A549 (cell line): Measurements from ENCODE around the gene SLC19A1. TPM values are rescaled to one million over a fixed set of nuclear protein-coding genes. Genes with fewer than 3 reads are reported as not detected.
"Not testable (repeated sequence)": the region's sequence is repeated elsewhere in the genome, so short reads cannot be mapped to it uniquely, and the experiment has no call there.

Source experiments
- ATAC-seq, 2 experiments: fragments of 200-7000 bp in 1 of 2; fragments of >200 bp in 1 of 2; cut with Nextera tagmentation in 1 of 2; cut with Tn5 transposase in 1 of 2; 3 replicates each; pipeline versions ENCODE4 v1.8.0 to v1.9.1; 2018 to 2020; ENCODE audit warnings: mild to moderate bottlenecking in 1 of 2, moderate library complexity in 1 of 2
- CTCF ChIA-PET: fragments of 300-600 bp; sonication (Branson Sonifier 250); formaldehyde crosslinking; extraction: SDS; loops from one replicate; lab custom pipeline; 2021; ENCODE audit warnings: antibody characterized with exemption, inconsistent platforms; lab: Yijun Ruan, JAX
- POLR2A ChIA-PET: fragments of 350-600 bp; formaldehyde crosslinking; extraction: SDS; loops from one replicate; lab custom pipeline; 2021; ENCODE audit warnings: antibody characterized with exemption, inconsistent platforms; lab: Yijun Ruan, JAX
- DNase-seq, 2 experiments: peaks; one replicate each; pipeline versions ENCODE4 v3.0.0 to v3.0.0-alpha.2; 2011 to 2016; ENCODE audit warnings: low read depth in 1 of 2, low spot score in 1 of 2
- FAIRE-seq: peaks from 2 replicates; lab custom pipeline; 2011; peaks lifted over from hg19 to GRCh38; lab: Jason Lieb, UNC
- H3K27ac ChIP-seq, 2 experiments: fragments of >200 bp; sonication (Bioruptor Twin); formaldehyde crosslinking; 3 replicates each; pipeline ENCODE4 v1.5.1; 2016 to 2017
- H3K4me1 ChIP-seq: fragments of >200 bp; sonication (Bioruptor Twin); formaldehyde crosslinking; 3 replicates; pipeline ENCODE4 v1.6.1; 2016
- H3K4me2 ChIP-seq: fragments of >200 bp; sonication (Bioruptor Twin); formaldehyde crosslinking; 3 replicates; pipeline ENCODE4 v1.6.1; 2016
- H3K4me3 ChIP-seq: fragments of >200 bp; sonication (Bioruptor Twin); formaldehyde crosslinking; 3 replicates; pipeline ENCODE4 v1.5.1; 2016
- H3K9me3 ChIP-seq: fragments of >200 bp; sonication (Bioruptor Twin); formaldehyde crosslinking; 3 replicates; pipeline ENCODE4 v1.6.1; 2016
- CBX2 ChIP-seq: fragments of 200-600 bp; sonication (generic); IDR thresholded peaks from 2 replicates; pipeline ENCODE4 v1.6.1; 2016; ENCODE audit warnings: low read depth, mild to moderate bottlenecking, borderline replicate concordance
- CHD4 ChIP-seq: fragments of 200-600 bp; sonication (generic); IDR thresholded peaks from 2 replicates; pipeline ENCODE4 v1.6.1; 2016; ENCODE audit warnings: antibody characterized with exemption, mild to moderate bottlenecking, borderline replicate concordance
- EHF ChIP-seq: fragments of 250-450 bp; sonication (Bioruptor Pico); IDR thresholded peaks from 2 replicates; pipeline ENCODE4 v1.5.0; 2020; ENCODE audit warnings: mild to moderate bottlenecking
- EP300 ChIP-seq, 2 experiments: fragments of >200 bp; sonication (Bioruptor Twin); formaldehyde crosslinking; IDR thresholded peaks; 2 replicates in 1 of 2; 3 replicates in 1 of 2; pipeline ENCODE4 v1.6.1; 2016 to 2017
- HOXB13 ChIP-seq: fragments of 250-450 bp; sonication (Bioruptor Pico); IDR thresholded peaks from 2 replicates; pipeline ENCODE4 v1.5.0; 2020; ENCODE audit warnings: low read depth, mild to moderate bottlenecking, moderate library complexity
- HOXB5 ChIP-seq: fragments of 250-450 bp; sonication (Bioruptor Pico); IDR thresholded peaks from 2 replicates; pipeline ENCODE4 v1.5.0; 2020; ENCODE audit warnings: mild to moderate bottlenecking, moderate library complexity
- JUNB ChIP-seq: fragments of >200 bp; sonication (Bioruptor Twin); formaldehyde crosslinking; IDR thresholded peaks from 2 replicates; pipeline ENCODE4 v1.6.1; 2016
- MAZ ChIP-seq: fragments of 150-350 bp; IDR thresholded peaks from 2 replicates; pipeline ENCODE4 v1.6.1; 2014; ENCODE audit warnings: antibody characterized with exemption, low read depth, low read length, borderline replicate concordance
- NFE2L2 ChIP-seq: fragments of 150-350 bp; conservative IDR thresholded peaks from 2 replicates; pipeline ENCODE4 v1.6.1; 2014; ENCODE audit warnings: low read length
- NR3C1 ChIP-seq: fragments of >200 bp; sonication (Bioruptor Twin); formaldehyde crosslinking; IDR thresholded peaks from 3 replicates; pipeline ENCODE4 v1.6.1; 2017
- SMC3 ChIP-seq: fragments of >200 bp; sonication (Bioruptor Twin); formaldehyde crosslinking; IDR thresholded peaks from 3 replicates; pipeline ENCODE4 v1.6.1; 2018; ENCODE audit warnings: inconsistent platforms
- SREBF2 ChIP-seq: fragments of 450-650 bp; IDR thresholded peaks from 2 replicates; pipeline ENCODE4 v1.6.1; 2014; ENCODE audit warnings: mild to moderate bottlenecking, moderate library complexity
- ZC3H11A ChIP-seq: fragments of 450-650 bp; IDR thresholded peaks from 2 replicates; pipeline ENCODE4 v1.6.1; 2014; ENCODE audit warnings: antibody characterized with exemption, mild to moderate bottlenecking
- WGBS: methylation state at CpG from one replicate; pipeline ENCODE4 v1.1.6; 2017; ENCODE audit errors: missing lambda C conversion rate; 5-methylcytosine and 5-hydroxymethylcytosine counted together
- polyA plus RNA-seq, 4 experiments: library from polyadenylated mRNA; depleted of rRNA in 3 of 4; stranded (reverse); fragments of >200 nt; fragmentation: RNase III in 1 of 4; extraction: RNeasy Plus Mini Kit Qiagen cat#74134 plus additional on column Dnase treatment in 1 of 4; gene quantifications; 2 replicates in 3 of 4; 3 replicates in 1 of 4; pipeline ENCODE4 v1.2.3, GENCODE V29; 2011 to 2017
- TF ChIP-seq, protein P1 (sequence below): fragments of >200 bp; sonication (Bioruptor Twin); formaldehyde crosslinking; IDR thresholded peaks from 2 replicates; pipeline ENCODE4 v1.6.1; 2016
- TF ChIP-seq, protein P2 (sequence below): fragments of 200-600 bp; sonication (generic); IDR thresholded peaks from 2 replicates; pipeline ENCODE4 v1.6.1; 2016; ENCODE audit warnings: antibody characterized with exemption, mild to moderate bottlenecking, moderate library complexity
- TF ChIP-seq, protein P3 (sequence below): IDR thresholded peaks from 2 replicates; pipeline ENCODE4 v1.6.1; 2012
- TF ChIP-seq, protein P4 (sequence below): IDR thresholded peaks from 2 replicates; pipeline ENCODE4 v1.6.1; 2012; ENCODE audit warnings: low read depth, borderline replicate concordance
- TF ChIP-seq, protein P5 (sequence below): fragments of 250-450 bp; sonication (Bioruptor Pico); IDR thresholded peaks from 2 replicates; pipeline ENCODE4 v1.5.0; 2020; ENCODE audit warnings: low read depth, mild to moderate bottlenecking, moderate library complexity

Gene SLC19A1
- polyA plus RNA-seq, 2 of the 4 experiments (the other 2 are of a cell fraction): 9.8 to 14.0 TPM

DNA sequence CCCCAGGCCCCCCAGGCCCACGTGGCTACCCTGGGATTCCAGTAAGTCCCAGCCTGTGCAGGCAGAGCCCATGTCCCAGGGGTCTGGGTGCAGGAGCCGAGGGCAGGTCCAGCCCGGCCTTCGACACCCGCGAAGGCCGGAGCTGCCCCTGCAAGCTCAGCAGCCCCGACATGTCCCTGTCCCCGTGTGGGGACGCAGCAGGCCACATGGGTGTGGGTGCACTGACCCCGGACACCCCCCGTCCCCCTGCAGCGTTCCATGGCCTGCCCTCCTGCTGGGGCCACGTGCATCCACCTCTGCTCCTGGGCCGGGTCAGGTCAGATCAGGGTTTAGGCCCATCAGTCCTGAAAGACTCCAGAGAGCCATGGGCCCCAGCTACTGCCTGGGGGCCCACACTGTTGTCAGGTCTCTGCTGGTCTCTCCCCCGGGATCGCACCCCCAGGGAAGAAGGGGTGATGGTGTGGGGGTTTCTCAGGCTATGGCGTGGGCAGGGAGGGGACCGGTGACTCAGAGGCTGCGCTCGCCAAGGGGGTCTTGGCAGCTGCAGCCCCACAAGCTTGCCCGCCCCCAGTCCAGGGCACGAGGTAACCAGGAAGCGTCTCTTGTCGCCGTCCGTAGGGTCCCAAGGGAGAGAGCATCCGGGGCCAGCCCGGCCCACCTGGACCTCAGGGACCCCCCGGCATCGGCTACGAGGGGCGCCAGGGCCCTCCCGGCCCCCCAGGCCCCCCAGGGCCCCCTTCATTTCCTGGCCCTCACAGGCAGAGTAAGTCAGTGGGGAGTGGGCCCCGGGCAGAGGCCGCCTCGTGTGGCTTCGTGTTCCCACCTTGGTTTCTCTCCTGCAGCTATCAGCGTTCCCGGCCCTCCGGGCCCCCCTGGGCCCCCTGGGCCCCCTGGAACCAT is 37.5 kb downstream of the SLC19A1 start (continued):
- TF ChIP-seq, protein P1, sequence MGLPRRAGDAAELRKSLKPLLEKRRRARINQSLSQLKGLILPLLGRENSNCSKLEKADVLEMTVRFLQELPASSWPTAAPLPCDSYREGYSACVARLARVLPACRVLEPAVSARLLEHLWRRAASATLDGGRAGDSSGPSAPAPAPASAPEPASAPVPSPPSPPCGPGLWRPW: no peak

DNA sequence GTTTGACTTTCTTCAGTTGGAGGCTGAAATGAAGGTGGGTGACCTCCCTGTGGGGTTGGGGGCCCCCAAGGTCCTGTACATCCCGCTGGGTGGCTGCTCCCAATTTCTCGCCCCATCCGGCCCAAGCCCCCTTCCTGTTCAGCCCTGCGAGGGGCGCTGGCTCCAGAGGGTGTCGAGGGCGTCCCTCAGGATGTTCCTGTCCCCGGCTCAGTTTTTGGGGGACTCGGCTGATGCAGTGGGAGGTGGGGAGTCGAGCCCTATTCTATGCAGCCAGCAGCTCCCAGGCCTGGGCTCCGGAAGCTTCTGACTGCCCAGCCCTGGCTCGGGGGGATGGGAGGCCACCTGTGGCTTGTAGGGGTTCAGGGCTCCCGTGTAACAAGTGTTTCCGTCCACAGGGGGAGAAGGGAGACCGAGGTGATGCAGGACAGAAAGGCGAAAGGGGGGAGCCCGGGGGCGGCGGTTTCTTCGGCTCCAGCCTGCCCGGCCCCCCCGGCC is 38.2 kb downstream of the SLC19A1 start:
- no peak for ATAC-seq
- Histone ChIP-seq H3K4me3 (no peak overlapping the region), H3K4me2 (no peak overlapping the region), H3K4me1 (no peaks in the 10 kb centered on the region), H3K9me3 (no peaks in the 10 kb centered on the region), H3K27ac (no peak overlapping the region)
- no peak for FAIRE-seq
- TF ChIP-seq, protein P1: no peak
- TF ChIP-seq EP300 (IDR thresholded peaks at IDR 0.05) (no peak), HOXB5 (CRISPR knock-in tag) (no peak), HOXB13 (no peak), SREBF2 (no peak), ZC3H11A (no peak), SMC3 (no peak), NFE2L2 (no peak), EHF (CRISPR knock-in tag) (no peak), CBX2 (no peak), CHD4 (no peak), JUNB (no peak), NR3C1 (no peak), MAZ (no peak)
- TF ChIP-seq, protein P2, sequence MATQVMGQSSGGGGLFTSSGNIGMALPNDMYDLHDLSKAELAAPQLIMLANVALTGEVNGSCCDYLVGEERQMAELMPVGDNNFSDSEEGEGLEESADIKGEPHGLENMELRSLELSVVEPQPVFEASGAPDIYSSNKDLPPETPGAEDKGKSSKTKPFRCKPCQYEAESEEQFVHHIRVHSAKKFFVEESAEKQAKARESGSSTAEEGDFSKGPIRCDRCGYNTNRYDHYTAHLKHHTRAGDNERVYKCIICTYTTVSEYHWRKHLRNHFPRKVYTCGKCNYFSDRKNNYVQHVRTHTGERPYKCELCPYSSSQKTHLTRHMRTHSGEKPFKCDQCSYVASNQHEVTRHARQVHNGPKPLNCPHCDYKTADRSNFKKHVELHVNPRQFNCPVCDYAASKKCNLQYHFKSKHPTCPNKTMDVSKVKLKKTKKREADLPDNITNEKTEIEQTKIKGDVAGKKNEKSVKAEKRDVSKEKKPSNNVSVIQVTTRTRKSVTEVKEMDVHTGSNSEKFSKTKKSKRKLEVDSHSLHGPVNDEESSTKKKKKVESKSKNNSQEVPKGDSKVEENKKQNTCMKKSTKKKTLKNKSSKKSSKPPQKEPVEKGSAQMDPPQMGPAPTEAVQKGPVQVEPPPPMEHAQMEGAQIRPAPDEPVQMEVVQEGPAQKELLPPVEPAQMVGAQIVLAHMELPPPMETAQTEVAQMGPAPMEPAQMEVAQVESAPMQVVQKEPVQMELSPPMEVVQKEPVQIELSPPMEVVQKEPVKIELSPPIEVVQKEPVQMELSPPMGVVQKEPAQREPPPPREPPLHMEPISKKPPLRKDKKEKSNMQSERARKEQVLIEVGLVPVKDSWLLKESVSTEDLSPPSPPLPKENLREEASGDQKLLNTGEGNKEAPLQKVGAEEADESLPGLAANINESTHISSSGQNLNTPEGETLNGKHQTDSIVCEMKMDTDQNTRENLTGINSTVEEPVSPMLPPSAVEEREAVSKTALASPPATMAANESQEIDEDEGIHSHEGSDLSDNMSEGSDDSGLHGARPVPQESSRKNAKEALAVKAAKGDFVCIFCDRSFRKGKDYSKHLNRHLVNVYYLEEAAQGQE: no peak
- TF ChIP-seq, protein P3, sequence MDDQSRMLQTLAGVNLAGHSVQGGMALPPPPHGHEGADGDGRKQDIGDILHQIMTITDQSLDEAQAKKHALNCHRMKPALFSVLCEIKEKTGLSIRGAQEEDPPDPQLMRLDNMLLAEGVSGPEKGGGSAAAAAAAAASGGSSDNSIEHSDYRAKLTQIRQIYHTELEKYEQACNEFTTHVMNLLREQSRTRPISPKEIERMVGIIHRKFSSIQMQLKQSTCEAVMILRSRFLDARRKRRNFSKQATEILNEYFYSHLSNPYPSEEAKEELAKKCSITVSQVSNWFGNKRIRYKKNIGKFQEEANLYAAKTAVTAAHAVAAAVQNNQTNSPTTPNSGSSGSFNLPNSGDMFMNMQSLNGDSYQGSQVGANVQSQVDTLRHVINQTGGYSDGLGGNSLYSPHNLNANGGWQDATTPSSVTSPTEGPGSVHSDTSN: no peak
- TF ChIP-seq, protein P4, sequence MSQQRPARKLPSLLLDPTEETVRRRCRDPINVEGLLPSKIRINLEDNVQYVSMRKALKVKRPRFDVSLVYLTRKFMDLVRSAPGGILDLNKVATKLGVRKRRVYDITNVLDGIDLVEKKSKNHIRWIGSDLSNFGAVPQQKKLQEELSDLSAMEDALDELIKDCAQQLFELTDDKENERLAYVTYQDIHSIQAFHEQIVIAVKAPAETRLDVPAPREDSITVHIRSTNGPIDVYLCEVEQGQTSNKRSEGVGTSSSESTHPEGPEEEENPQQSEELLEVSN: no peak
- TF ChIP-seq, protein P5, sequence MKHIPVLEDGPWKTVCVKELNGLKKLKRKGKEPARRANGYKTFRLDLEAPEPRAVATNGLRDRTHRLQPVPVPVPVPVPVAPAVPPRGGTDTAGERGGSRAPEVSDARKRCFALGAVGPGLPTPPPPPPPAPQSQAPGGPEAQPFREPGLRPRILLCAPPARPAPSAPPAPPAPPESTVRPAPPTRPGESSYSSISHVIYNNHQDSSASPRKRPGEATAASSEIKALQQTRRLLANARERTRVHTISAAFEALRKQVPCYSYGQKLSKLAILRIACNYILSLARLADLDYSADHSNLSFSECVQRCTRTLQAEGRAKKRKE (CRISPR knock-in tag): no peak
- no peak for DNase-seq
- ChIA-PET POLR2A (no interaction called here), CTCF (no interaction called here)
- WGBS: 90% methylated on average over 11 of the region's 22 CpGs

DNA sequence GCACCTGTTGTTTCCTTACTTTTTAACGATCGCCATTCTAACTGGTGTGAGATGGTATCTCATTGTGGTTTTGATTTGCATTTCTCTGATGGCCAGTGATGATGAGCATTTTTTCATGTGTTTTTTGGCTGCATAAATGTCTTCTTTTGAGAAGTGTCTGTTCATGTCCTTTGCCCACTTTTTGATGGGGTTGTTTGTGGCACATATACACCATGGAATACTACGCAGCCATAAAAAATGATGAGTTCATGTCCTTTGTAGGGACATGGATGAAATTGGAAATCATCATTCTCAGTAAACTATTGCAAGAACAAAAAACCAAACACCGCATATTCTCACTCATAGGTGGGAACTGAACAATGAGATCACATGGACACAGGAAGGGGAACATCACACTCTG is 39.0 kb downstream of the SLC19A1 start:
- FAIRE-seq, H3K27ac ChIP-seq, H3K4me3 ChIP-seq, DNase-seq, H3K4me1 ChIP-seq, CTCF ChIA-PET, H3K9me3 ChIP-seq, H3K4me2 ChIP-seq, POLR2A ChIA-PET, ATAC-seq: not testable (repeated sequence)
- 91% methylated on average over 3 of the region's 4 CpGs for WGBS
